Lower leg skin (tissue), 3 donors: ENCODE measurements around the gene ZNF365.

Source experiments
- POLR2A ChIP-seq, 2 donors: fragments of 450-650 bp; IDR thresholded peaks; one replicate each; pipeline ENCODE4 v1.6.1; 2016 to 2017; ENCODE audit warnings: antibody characterized with exemption in 2 of 2, mild to moderate bottlenecking in 1 of 2, moderate library complexity in 1 of 2
- TF ChIP-seq, protein P1 (sequence below), 3 donors: fragments of 450-650 bp; IDR thresholded peaks; one replicate each; pipeline ENCODE4 v1.5.1; 2016; ENCODE audit warnings: antibody characterized with exemption in 3 of 3, mild to moderate bottlenecking in 3 of 3, moderate library complexity in 2 of 3

DNA sequence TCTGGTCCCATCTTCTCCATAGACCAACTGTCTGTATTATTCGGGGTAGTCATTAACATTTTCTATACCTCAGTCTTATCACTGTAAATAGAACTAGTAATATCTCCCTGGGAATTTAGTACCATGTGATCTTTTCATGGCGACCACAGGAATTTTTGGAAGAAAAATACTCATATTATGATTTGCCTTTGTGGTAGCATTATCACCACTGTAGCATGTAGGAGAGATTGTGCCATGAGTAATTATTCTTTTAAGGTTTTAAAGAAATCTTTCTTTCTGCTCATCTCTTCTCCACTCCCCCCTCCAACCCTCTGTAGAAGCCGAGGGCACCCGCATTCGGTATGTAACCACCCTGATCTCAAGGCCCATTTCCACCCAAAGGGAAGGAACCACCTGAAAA, 25.0 kb downstream of the ZNF365 start:
- TF ChIP-seq, protein P1, sequence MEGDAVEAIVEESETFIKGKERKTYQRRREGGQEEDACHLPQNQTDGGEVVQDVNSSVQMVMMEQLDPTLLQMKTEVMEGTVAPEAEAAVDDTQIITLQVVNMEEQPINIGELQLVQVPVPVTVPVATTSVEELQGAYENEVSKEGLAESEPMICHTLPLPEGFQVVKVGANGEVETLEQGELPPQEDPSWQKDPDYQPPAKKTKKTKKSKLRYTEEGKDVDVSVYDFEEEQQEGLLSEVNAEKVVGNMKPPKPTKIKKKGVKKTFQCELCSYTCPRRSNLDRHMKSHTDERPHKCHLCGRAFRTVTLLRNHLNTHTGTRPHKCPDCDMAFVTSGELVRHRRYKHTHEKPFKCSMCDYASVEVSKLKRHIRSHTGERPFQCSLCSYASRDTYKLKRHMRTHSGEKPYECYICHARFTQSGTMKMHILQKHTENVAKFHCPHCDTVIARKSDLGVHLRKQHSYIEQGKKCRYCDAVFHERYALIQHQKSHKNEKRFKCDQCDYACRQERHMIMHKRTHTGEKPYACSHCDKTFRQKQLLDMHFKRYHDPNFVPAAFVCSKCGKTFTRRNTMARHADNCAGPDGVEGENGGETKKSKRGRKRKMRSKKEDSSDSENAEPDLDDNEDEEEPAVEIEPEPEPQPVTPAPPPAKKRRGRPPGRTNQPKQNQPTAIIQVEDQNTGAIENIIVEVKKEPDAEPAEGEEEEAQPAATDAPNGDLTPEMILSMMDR (IDR thresholded peaks at IDR 0.05), result no peak
- no peak for TF ChIP-seq POLR2A (IDR thresholded peaks at IDR 0.05)
